ENCODE data around the gene ACSM6. TPM values are rescaled to one million over a fixed set of nuclear protein-coding genes. Genes with fewer than 3 reads are reported as not detected.
A peak's percentile ranks its signal among the peaks of the same experiment; 100 is the strongest.

ACSM6 gene
- total RNA-seq, 1 donor from 2014 or later, result not detected

DNA sequence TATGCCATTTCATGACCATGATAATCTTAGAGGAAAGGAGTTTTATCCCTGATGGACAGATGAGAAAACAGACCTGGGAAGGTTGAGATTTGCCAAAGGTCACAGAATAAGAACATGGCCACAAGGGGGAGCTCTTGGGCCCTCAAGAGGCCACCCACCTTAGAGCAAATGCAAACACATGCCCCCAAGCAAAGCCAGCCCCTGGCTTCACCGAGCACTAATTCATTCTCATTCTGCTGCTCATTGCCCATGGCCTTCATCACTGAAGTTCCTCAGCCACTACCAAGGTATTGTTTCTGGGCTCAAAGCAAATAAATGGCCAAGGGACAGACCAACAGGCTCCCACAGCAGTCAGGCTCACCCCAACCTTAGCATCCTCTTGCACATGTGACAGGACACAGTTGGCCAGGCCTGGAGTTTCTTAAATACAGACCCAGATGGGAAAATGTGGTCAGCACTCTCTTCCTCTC, 52.6 kb downstream of the ACSM6 start:
- H3K4me3 ChIP-seq (ENCODE audit: low read depth, low read length), result no peak overlapping the region
- DNase-seq (ENCODE audit: low read depth), result no peak
- TF ChIP-seq, protein P1, sequence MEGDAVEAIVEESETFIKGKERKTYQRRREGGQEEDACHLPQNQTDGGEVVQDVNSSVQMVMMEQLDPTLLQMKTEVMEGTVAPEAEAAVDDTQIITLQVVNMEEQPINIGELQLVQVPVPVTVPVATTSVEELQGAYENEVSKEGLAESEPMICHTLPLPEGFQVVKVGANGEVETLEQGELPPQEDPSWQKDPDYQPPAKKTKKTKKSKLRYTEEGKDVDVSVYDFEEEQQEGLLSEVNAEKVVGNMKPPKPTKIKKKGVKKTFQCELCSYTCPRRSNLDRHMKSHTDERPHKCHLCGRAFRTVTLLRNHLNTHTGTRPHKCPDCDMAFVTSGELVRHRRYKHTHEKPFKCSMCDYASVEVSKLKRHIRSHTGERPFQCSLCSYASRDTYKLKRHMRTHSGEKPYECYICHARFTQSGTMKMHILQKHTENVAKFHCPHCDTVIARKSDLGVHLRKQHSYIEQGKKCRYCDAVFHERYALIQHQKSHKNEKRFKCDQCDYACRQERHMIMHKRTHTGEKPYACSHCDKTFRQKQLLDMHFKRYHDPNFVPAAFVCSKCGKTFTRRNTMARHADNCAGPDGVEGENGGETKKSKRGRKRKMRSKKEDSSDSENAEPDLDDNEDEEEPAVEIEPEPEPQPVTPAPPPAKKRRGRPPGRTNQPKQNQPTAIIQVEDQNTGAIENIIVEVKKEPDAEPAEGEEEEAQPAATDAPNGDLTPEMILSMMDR (IDR thresholded peaks at IDR 0.05; ENCODE audit: insufficient read depth, low read length, poor library complexity, severe bottlenecking), result peak; percentile 79
- no peaks in the 10 kb centered on the region for H3K27me3 ChIP-seq (ENCODE audit: control insufficient read depth, insufficient read depth, low read length)
- H3K36me3 ChIP-seq (ENCODE audit: control insufficient read depth, insufficient read depth, low read length), result peaks cover 2% of the 10 kb centered on the region

DNA sequence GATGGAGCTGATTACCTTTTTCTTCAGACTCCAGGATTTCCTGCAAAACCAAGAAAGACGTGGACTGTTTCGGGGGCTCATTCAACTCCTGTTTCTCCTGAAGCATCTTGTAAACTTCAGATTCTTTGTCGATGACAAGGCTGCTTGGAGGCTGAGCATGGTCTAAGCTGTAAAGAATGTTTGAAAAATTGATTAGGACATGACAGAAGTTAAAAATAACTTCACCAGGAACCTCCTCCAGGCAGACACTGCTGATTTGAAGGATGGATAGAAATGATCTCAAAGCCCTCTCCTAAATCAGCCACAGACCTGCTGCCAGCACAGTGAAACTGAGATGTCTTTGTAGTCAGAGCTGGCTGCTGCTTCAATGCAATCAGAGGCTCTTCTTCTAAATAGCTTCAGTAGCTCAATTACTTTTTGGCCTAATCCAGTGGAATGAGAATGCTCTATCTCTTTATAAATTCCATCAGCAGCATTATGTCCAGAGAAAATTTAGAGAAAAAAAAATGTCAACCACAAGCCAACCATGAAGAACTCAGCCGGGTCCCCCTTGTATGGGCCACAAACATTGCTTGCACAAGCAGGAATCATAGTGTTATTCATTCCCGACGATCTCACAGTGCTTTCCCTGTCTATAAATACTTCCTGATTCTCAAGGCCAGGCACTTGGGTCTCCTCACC, 53.3 kb downstream of the ACSM6 start:
- no peak for DNase-seq (ENCODE audit: low read depth)
- H3K4me3 ChIP-seq (ENCODE audit: low read depth, low read length), result no peak overlapping the region
- TF ChIP-seq, protein P1 (IDR thresholded peaks at IDR 0.05; ENCODE audit: insufficient read depth, low read length, poor library complexity, severe bottlenecking), result no peak
- H3K27me3 ChIP-seq (ENCODE audit: control insufficient read depth, insufficient read depth, low read length), result no peaks in the 10 kb centered on the region
- H3K36me3 ChIP-seq (ENCODE audit: control insufficient read depth, insufficient read depth, low read length), result peaks cover 2% of the 10 kb centered on the region

DNA sequence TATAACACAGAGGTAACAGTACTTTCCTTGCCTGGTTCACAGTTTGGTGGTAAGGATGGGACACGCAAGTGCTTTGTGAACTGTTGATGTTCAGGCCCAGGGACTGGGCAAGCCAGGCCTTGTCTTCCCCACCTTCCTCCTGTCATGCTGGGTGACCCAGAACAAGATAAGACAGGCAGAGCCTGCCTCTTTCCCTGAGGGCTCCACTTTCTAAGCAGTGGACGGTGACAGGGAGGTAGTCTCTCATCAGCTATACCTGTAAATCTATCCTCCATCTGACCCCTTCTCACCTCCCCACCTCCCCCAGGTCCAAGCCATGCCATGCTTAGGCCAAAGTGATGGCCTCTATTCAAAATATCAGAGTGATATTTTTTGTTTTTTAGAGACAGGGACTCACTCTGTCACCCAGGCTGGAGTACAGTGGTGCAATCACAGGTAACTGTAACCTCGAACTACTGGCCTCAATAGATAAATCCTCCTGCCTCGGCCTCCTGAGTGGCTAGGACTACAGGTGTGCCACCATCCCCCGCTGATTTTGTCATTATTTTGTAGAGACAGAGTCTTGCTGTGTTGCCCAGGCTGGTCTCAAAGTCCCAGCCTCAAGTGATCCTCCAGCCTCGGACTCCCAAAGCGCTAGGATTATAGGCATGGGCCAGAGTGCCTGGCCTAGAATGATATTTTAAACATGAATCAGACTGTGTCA, 54.0 kb downstream of the ACSM6 start:
- H3K27me3 ChIP-seq (ENCODE audit: control insufficient read depth, insufficient read depth, low read length), result no peaks in the 10 kb centered on the region
- no peak overlapping the region for H3K4me3 ChIP-seq (ENCODE audit: low read depth, low read length)
- DNase-seq (ENCODE audit: low read depth), result no peak
- TF ChIP-seq, protein P1 (IDR thresholded peaks at IDR 0.05; ENCODE audit: insufficient read depth, low read length, poor library complexity, severe bottlenecking), result no peak
- peaks cover 2% of the 10 kb centered on the region for H3K36me3 ChIP-seq (ENCODE audit: control insufficient read depth, insufficient read depth, low read length)

DNA sequence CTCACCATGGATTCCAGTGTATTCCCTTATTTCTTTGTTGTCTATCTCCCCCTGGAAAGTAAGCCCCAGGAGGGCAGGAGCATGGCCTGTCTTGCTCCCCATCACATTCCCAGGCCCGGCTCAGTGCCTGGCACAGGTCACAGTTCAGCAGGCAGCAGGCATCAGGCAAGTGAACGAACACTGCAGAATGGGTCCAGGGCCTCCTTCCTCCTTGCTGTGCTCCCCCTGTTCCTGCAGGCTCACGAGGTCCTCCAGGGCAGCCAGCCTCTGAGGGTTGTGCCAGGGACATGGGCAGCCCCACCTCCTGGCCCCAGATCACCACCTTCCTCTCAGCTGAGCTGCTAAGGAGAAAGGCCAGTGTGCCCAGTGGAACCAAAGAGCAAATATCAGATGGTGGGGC, 55.0 kb downstream of the ACSM6 start:
- no peak for DNase-seq (ENCODE audit: low read depth)
- TF ChIP-seq, protein P1 (IDR thresholded peaks at IDR 0.05; ENCODE audit: insufficient read depth, low read length, poor library complexity, severe bottlenecking), result no peak
- H3K27me3 ChIP-seq (ENCODE audit: control insufficient read depth, insufficient read depth, low read length), result no peaks in the 10 kb centered on the region
- peaks cover 2% of the 10 kb centered on the region for H3K36me3 ChIP-seq (ENCODE audit: control insufficient read depth, insufficient read depth, low read length)
- H3K4me3 ChIP-seq (ENCODE audit: low read depth, low read length), result no peak overlapping the region

DNA sequence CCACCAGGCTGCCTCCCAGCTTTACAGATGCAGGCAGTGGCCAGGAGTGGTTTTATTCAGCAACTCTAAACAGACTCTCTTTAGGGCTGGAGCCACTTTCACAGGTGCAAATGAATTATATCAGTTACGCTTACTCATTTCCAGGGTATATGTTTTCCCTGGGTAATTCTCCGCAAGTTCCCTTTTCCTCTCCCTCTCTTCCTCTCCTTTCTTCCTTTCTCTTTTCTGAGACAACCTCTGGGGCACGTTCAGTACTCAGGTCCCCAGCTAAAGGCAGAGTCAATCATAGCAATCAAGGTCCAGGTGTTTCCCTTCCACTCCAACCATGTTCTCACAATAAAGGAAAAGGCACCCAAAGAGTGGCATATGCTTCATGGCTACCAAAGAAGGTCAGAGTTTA, 55.4 kb downstream of the ACSM6 start:
- TF ChIP-seq, protein P1 (IDR thresholded peaks at IDR 0.05; ENCODE audit: insufficient read depth, low read length, poor library complexity, severe bottlenecking), result no peak
- H3K4me3 ChIP-seq (ENCODE audit: low read depth, low read length), result no peak overlapping the region
- no peaks in the 10 kb centered on the region for H3K27me3 ChIP-seq (ENCODE audit: control insufficient read depth, insufficient read depth, low read length)
- no peak for DNase-seq (ENCODE audit: low read depth)
- peaks cover 2% of the 10 kb centered on the region for H3K36me3 ChIP-seq (ENCODE audit: control insufficient read depth, insufficient read depth, low read length)

Measured in kidney epithelial cell (primary cell).